WTC11 (cell line): ENCODE results near the gene ADGRL2.

Experiments used
- ATF2 ChIP-seq: sonication (generic); formaldehyde crosslinking; IDR thresholded peaks from 2 replicates; pipeline ENCODE4 v1.8.1; 2022; ENCODE audit warnings: low read depth, missing genetic modification reagents, borderline replicate concordance
- CTCF ChIP-seq: fragments of 200-600 bp; IDR thresholded peaks from 2 replicates; pipeline ENCODE4 v1.8.0; 2022; ENCODE audit warnings: antibody characterized with exemption
- EMX1 ChIP-seq: fragments of 250-450 bp; sonication (Bioruptor Pico); IDR thresholded peaks from 2 replicates; pipeline ENCODE4 v1.8.0; 2021; ENCODE audit warnings: mild to moderate bottlenecking
- GTF2I ChIP-seq: fragments of 250-450 bp; sonication (Bioruptor Pico); conservative IDR thresholded peaks from 2 replicates; pipeline ENCODE4 v1.4.0; 2021; ENCODE audit warnings: mild to moderate bottlenecking
- JUN ChIP-seq: sonication (generic); formaldehyde crosslinking; IDR thresholded peaks from 2 replicates; pipeline ENCODE4 v1.8.0; 2023; ENCODE audit warnings: mild to moderate bottlenecking, missing genetic modification reagents
- NR2C2 ChIP-seq: sonication (generic); formaldehyde crosslinking; IDR thresholded peaks from 2 replicates; pipeline ENCODE4 v1.8.0; 2022; ENCODE audit warnings: mild to moderate bottlenecking, missing genetic modification reagents
- TEAD4 ChIP-seq: sonication (generic); formaldehyde crosslinking; IDR thresholded peaks from 2 replicates; pipeline ENCODE4 v1.8.0; 2022; ENCODE audit warnings: mild to moderate bottlenecking, missing genetic modification reagents
- USF2 ChIP-seq: sonication (generic); formaldehyde crosslinking; IDR thresholded peaks from 2 replicates; pipeline ENCODE4 v1.8.1; 2023; ENCODE audit warnings: mild to moderate bottlenecking, missing genetic modification reagents, moderate library complexity

GRCh38 chr1:81841795-81842194 is 41.1 kb downstream of the ADGRL2 start:
- TF ChIP-seq CTCF (no peak), NR2C2 (CRISPR knock-in tag) (no peak), GTF2I (no peak), ATF2 (CRISPR knock-in tag) (no peak), EMX1 (CRISPR knock-in tag) (no peak), USF2 (CRISPR knock-in tag) (no peak), JUN (no peak), TEAD4 (no peak)
